ENCODE results near the gene TOM1L2. TPM values are rescaled to one million over a fixed set of nuclear protein-coding genes. Genes with fewer than 3 reads are reported as not detected.
A peak's percentile ranks its signal among the peaks of the same experiment; 100 is the strongest.

Gene TOM1L2
- total RNA-seq, 2 experiments from 2014 or later = 32.9 to 37.0 TPM

- Mint-ChIP-seq H3K27ac (no peak overlapping the region), H3K27me3 (peaks cover 2% of the 10 kb centered on the region), H3K36me3 (no peaks in the 10 kb centered on the region), H3K4me3 (no peak overlapping the region), H3K9me3 (no peaks in the 10 kb centered on the region), H3K4me1 (peaks cover 4% of the 10 kb centered on the region)
- POLR2A ChIA-PET = no interaction called here
- ATAC-seq (ENCODE audit: low read depth) (no peak), DNase-seq (no peak)
These were observed 4.9 kb upstream of the TOM1L2 start for GRCh38 chr17:17976931-17977570.

GRCh38 chr17:17975436-17975835 is 3.2 kb upstream of the TOM1L2 start:
- Mint-ChIP-seq H3K4me3 (no peak overlapping the region), H3K36me3 (no peaks in the 10 kb centered on the region), H3K9me3 (no peaks in the 10 kb centered on the region), H3K4me1 (peaks cover 12% of the 10 kb centered on the region), H3K27me3 (peaks cover 2% of the 10 kb centered on the region), H3K27ac (no peak overlapping the region)
- no peak for ATAC-seq (ENCODE audit: low read depth)
- no peak for DNase-seq
- POLR2A ChIA-PET = no interaction called here

GRCh38 chr17:17972952-17973254 is 703 bp upstream of the TOM1L2 start:
- POLR2A ChIA-PET = interaction anchor here (0.8 to 3.0 kb wide), 8 partner anchors 10 to 215 kb away, joined by 3 to 26 read pairs (median 4); no protein-coding TSS in a partner anchor
- DNase-seq (no peak), ATAC-seq (ENCODE audit: low read depth) (no peak)
- peak overlapping the region; percentile 92 for H3K27ac Mint-ChIP-seq
- peak overlapping the region; percentile 96 for H3K4me3 Mint-ChIP-seq
- no peaks in the 10 kb centered on the region for H3K36me3 Mint-ChIP-seq
- H3K4me1 Mint-ChIP-seq = peaks cover 20% of the 10 kb centered on the region
- H3K27me3 Mint-ChIP-seq = peaks cover 2% of the 10 kb centered on the region
- H3K9me3 Mint-ChIP-seq = no peaks in the 10 kb centered on the region

- ATAC-seq (ENCODE audit: low read depth) = no peak
- H3K9me3 Mint-ChIP-seq = no peaks in the 10 kb centered on the region
- peak overlapping the region; percentile 35 for H3K27ac Mint-ChIP-seq
- H3K4me3 Mint-ChIP-seq = peak overlapping the region; percentile 71
- DNase-seq = no peak
- H3K27me3 Mint-ChIP-seq = no peaks in the 10 kb centered on the region
- POLR2A ChIA-PET = interaction anchor here (0.7 to 3.0 kb wide), 6 partner anchors 8 to 214 kb away, joined by 3 to 26 read pairs (median 4); no protein-coding TSS in a partner anchor
- H3K36me3 Mint-ChIP-seq = no peaks in the 10 kb centered on the region
- H3K4me1 Mint-ChIP-seq = peaks cover 26% of the 10 kb centered on the region
These were observed 622 bp downstream of the TOM1L2 start for GRCh38 chr17:17971431-17972125.

- POLR2A ChIA-PET = interaction anchor here (3.0 kb wide), 1 partner anchor 10 kb away, joined by 20 read pairs; no protein-coding TSS in a partner anchor
- Mint-ChIP-seq H3K9me3 (no peaks in the 10 kb centered on the region), H3K27me3 (no peaks in the 10 kb centered on the region), H3K4me3 (peak overlapping the region; percentile 71), H3K27ac (peak overlapping the region; percentile 35), H3K36me3 (no peaks in the 10 kb centered on the region), H3K4me1 (peaks cover 33% of the 10 kb centered on the region)
- DNase-seq (no peak), ATAC-seq (ENCODE audit: low read depth) (no peak)
These were observed 1.3 kb downstream of the TOM1L2 start for GRCh38 chr17:17970699-17971430.

- peaks cover 44% of the 10 kb centered on the region for H3K4me1 Mint-ChIP-seq
- H3K36me3 Mint-ChIP-seq = peaks cover 2% of the 10 kb centered on the region
- POLR2A ChIA-PET = interaction anchor here (1.0 kb wide), 1 partner anchor 8 kb away, joined by 3 read pairs; no protein-coding TSS in a partner anchor
- no peak overlapping the region for H3K4me3 Mint-ChIP-seq
- H3K27me3 Mint-ChIP-seq = no peaks in the 10 kb centered on the region
- DNase-seq (no peak), ATAC-seq (ENCODE audit: low read depth) (no peak)
- H3K27ac Mint-ChIP-seq = no peak overlapping the region
- no peaks in the 10 kb centered on the region for H3K9me3 Mint-ChIP-seq
These were observed 5.8 kb downstream of the TOM1L2 start for GRCh38 chr17:17966399-17966798.

GRCh38 chr17:17965152-17965721 is 7.0 kb downstream of the TOM1L2 start:
- POLR2A ChIA-PET = no interaction called here
- H3K27ac Mint-ChIP-seq = no peak overlapping the region
- H3K36me3 Mint-ChIP-seq = peaks cover 10% of the 10 kb centered on the region
- peaks cover 43% of the 10 kb centered on the region for H3K4me1 Mint-ChIP-seq
- ATAC-seq (ENCODE audit: low read depth) (no peak), DNase-seq (no peak)
- no peaks in the 10 kb centered on the region for H3K9me3 Mint-ChIP-seq
- H3K27me3 Mint-ChIP-seq = no peaks in the 10 kb centered on the region
- no peak overlapping the region for H3K4me3 Mint-ChIP-seq

- Mint-ChIP-seq H3K4me3 (no peak overlapping the region), H3K27me3 (no peaks in the 10 kb centered on the region), H3K36me3 (peaks cover 10% of the 10 kb centered on the region), H3K9me3 (no peaks in the 10 kb centered on the region), H3K27ac (no peak overlapping the region), H3K4me1 (peaks cover 47% of the 10 kb centered on the region)
- ATAC-seq (ENCODE audit: low read depth) (no peak), DNase-seq (no peak)
- POLR2A ChIA-PET = no interaction called here
These were observed 7.5 kb downstream of the TOM1L2 start for GRCh38 chr17:17964710-17965109.

- Mint-ChIP-seq H3K4me1 (peaks cover 54% of the 10 kb centered on the region), H3K36me3 (peaks cover 10% of the 10 kb centered on the region), H3K27ac (peak overlapping the region; percentile 2), H3K4me3 (no peak overlapping the region), H3K27me3 (no peaks in the 10 kb centered on the region), H3K9me3 (no peaks in the 10 kb centered on the region)
- no peak for DNase-seq
- POLR2A ChIA-PET = interaction anchor here (1.4 kb wide), 1 partner anchor 8 kb away, joined by 4 read pairs; the partner anchor contains the start of gene TOM1L2
- no peak for ATAC-seq (ENCODE audit: low read depth)
These were observed 8.3 kb downstream of the TOM1L2 start for GRCh38 chr17:17963694-17964436.

GRCh38 chr17:17963066-17963465 is 9.1 kb downstream of the TOM1L2 start:
- H3K4me1 Mint-ChIP-seq = peaks cover 59% of the 10 kb centered on the region
- no peak for DNase-seq
- H3K27ac Mint-ChIP-seq = no peak overlapping the region
- no peak for ATAC-seq (ENCODE audit: low read depth)
- no peaks in the 10 kb centered on the region for H3K9me3 Mint-ChIP-seq
- peaks cover 10% of the 10 kb centered on the region for H3K36me3 Mint-ChIP-seq
- no peaks in the 10 kb centered on the region for H3K27me3 Mint-ChIP-seq
- POLR2A ChIA-PET = interaction anchor here (1.4 kb wide), 1 partner anchor 9 kb away, joined by 4 read pairs; the partner anchor contains the start of gene TOM1L2
- H3K4me3 Mint-ChIP-seq = no peak overlapping the region

- ATAC-seq (ENCODE audit: low read depth) = no peak
- Mint-ChIP-seq H3K9me3 (peaks cover 3% of the 10 kb centered on the region), H3K4me3 (peak overlapping the region; percentile 76), H3K36me3 (peaks cover 19% of the 10 kb centered on the region), H3K27ac (peak overlapping the region; percentile 97), H3K27me3 (no peaks in the 10 kb centered on the region), H3K4me1 (peaks cover 59% of the 10 kb centered on the region)
- POLR2A ChIA-PET = interaction anchor here (1.0 to 2.8 kb wide), 4 partner anchors 12 to 223 kb away, joined by 3 to 20 read pairs (median 6); partner anchors contain the start of genes ALKBH5, DRC3, SREBF1 and TOM1L2
- no peak for DNase-seq
These were observed 11.6 kb downstream of the TOM1L2 start for GRCh38 chr17:17960500-17961030.

- Mint-ChIP-seq H3K4me3 (peak overlapping the region; percentile 76), H3K4me1 (peaks cover 58% of the 10 kb centered on the region), H3K9me3 (peaks cover 3% of the 10 kb centered on the region), H3K36me3 (peaks cover 23% of the 10 kb centered on the region), H3K27me3 (no peaks in the 10 kb centered on the region), H3K27ac (peak overlapping the region; percentile 97)
- DNase-seq = no peak
- POLR2A ChIA-PET = interaction anchor here (0.8 to 2.8 kb wide), 5 partner anchors 13 to 223 kb away, joined by 3 to 20 read pairs (median 4); partner anchors contain the start of genes ALKBH5, DRC3, SREBF1 and TOM1L2
- peak; percentile 67 for ATAC-seq (ENCODE audit: low read depth)
These were observed 12.5 kb downstream of the TOM1L2 start for GRCh38 chr17:17959520-17960361.

Data from activated naive CD8-positive, alpha-beta T cell treated with anti-CD3 and anti-CD28 coated beads, Interleukin-2, amount 10 ng/mL, durations not matched to agents 7 days and 5 days (primary cell).